GM10847 (cell line): ENCODE data around the gene MUC4.

Source experiments
- POLR2A ChIP-seq: IDR thresholded peaks from 2 replicates; pipeline ENCODE4 v1.6.1; 2011; ENCODE audit not compliant: insufficient read length; ENCODE audit errors: extremely low read depth

Gene MUC4

GRCh38 chr3:195806211-195806915, 5.4 kb downstream of the MUC4 start:
- TF ChIP-seq POLR2A = no peak

GRCh38 chr3:195805181-195805580, 6.5 kb downstream of the MUC4 start:
- no peak for TF ChIP-seq POLR2A

GRCh38 chr3:195803289-195803908, 8.3 kb downstream of the MUC4 start:
- TF ChIP-seq POLR2A = no peak

- no peak for TF ChIP-seq POLR2A
Measured at GRCh38 chr3:195802795-195803194, 8.9 kb downstream of the MUC4 start.

GRCh38 chr3:195802261-195802701, 9.4 kb downstream of the MUC4 start:
- no peak for TF ChIP-seq POLR2A

GRCh38 chr3:195801251-195802183, 10.2 kb downstream of the MUC4 start:
- no peak for TF ChIP-seq POLR2A

- TF ChIP-seq POLR2A = no peak
Measured at GRCh38 chr3:195800240-195800639, 11.5 kb downstream of the MUC4 start.

- TF ChIP-seq POLR2A = no peak
Measured at GRCh38 chr3:195796795-195797194, 14.9 kb downstream of the MUC4 start.

GRCh38 chr3:195794708-195795107, 17.0 kb downstream of the MUC4 start:
- TF ChIP-seq POLR2A = no peak

GRCh38 chr3:195790901-195791300, 20.8 kb downstream of the MUC4 start:
- TF ChIP-seq POLR2A = no peak

GRCh38 chr3:195788711-195789581, 22.8 kb downstream of the MUC4 start:
- no peak for TF ChIP-seq POLR2A

GRCh38 chr3:195777975-195778374, 33.8 kb downstream of the MUC4 start:
- TF ChIP-seq POLR2A = no peak

GRCh38 chr3:195774917-195775316, 36.8 kb downstream of the MUC4 start:
- no peak for TF ChIP-seq POLR2A

GRCh38 chr3:195773956-195774537, 37.7 kb downstream of the MUC4 start:
- TF ChIP-seq POLR2A = no peak
